Epithelial cell of proximal tubule (primary cell): Measurements from ENCODE around the gene TMEM204. TPM values are rescaled to one million over a fixed set of nuclear protein-coding genes. Genes with fewer than 3 reads are reported as not detected.

Experiments used
- DNase-seq: peaks from one replicate; pipeline ENCODE4 v3.0.0-alpha.2; 2011; ENCODE audit warnings: low read depth
- H3K4me3 ChIP-seq: 2 replicates; pipeline ENCODE4 v1.5.1; 2011; ENCODE audit warnings: low read depth, mild to moderate bottlenecking, low read length
- CTCF ChIP-seq: conservative IDR thresholded peaks from 2 replicates; pipeline ENCODE4 v1.5.1; 2012; ENCODE audit warnings: low read depth, mild to moderate bottlenecking, low read length
- total RNA-seq: library from RNA; depleted of rRNA; stranded (reverse); fragments of >200 nt; gene quantifications from 2 replicates; pipeline ENCODE4 v1.2.3, GENCODE V29; 2015

Gene TMEM204
- total RNA-seq, 1 donor from 2014 or later, result not detected

GRCh38 chr16:1602285-1602684 is 68.8 kb downstream of the TMEM204 start:
- no peak overlapping the region for H3K4me3 ChIP-seq
- DNase-seq, result no peak
- TF ChIP-seq CTCF, result no peak

Other genes starting within 250 kb of the TMEM204 start
- 97.0 and 112 TPM in 2 replicates for gene UBE2I, start 224.0 kb upstream of the TMEM204 start, total RNA-seq
- 1.5 and 3.9 TPM in 2 replicates for gene BAIAP3, start 200.0 kb upstream of the TMEM204 start, total RNA-seq
- 123 and 157 TPM in 2 replicates for gene TSR3, start 181.8 kb upstream of the TMEM204 start, total RNA-seq
- 38.3 and 63.9 TPM in 2 replicates for gene GNPTG, start 181.7 kb upstream of the TMEM204 start, total RNA-seq
- 11.3 and 20.1 TPM in 2 replicates for gene UNKL, start 119.0 kb upstream of the TMEM204 start, total RNA-seq
- 17.4 and 23.2 TPM in 2 replicates for gene UQCC4, start 112.9 kb upstream of the TMEM204 start, total RNA-seq
- gene PERCC1, start 102.6 kb upstream of the TMEM204 start, total RNA-seq, result not detected in 2 replicates
- gene CCDC154, start 89.1 kb upstream of the TMEM204 start, total RNA-seq, result not detected in 2 replicates
- gene CLCN7, start 58.6 kb upstream of the TMEM204 start, total RNA-seq, result 57.3 and 76.2 TPM in 2 replicates
- not detected in 2 replicates for gene PTX4, start 44.7 kb upstream of the TMEM204 start, total RNA-seq
- 33.5 and 45.9 TPM in 2 replicates for gene TELO2, start 40.3 kb upstream of the TMEM204 start, total RNA-seq
- gene IFT140, start 78.4 kb downstream of the TMEM204 start, total RNA-seq, result 4.6 and 12.5 TPM in 2 replicates
- 6.9 and 8.0 TPM in 2 replicates for gene CRAMP1, start 78.7 kb downstream of the TMEM204 start, total RNA-seq
- gene JPT2, start 144.6 kb downstream of the TMEM204 start, total RNA-seq, result 119 and 226 TPM in 2 replicates
- 22.0 and 37.5 TPM in 2 replicates for gene MAPK8IP3, start 172.5 kb downstream of the TMEM204 start, total RNA-seq
- 50.5 and 63.2 TPM in 2 replicates for gene NME3, start 237.9 kb downstream of the TMEM204 start, total RNA-seq
- 7.5 and 14.0 TPM in 2 replicates for gene EME2, start 239.1 kb downstream of the TMEM204 start, total RNA-seq
- gene MRPS34, start 239.5 kb downstream of the TMEM204 start, total RNA-seq, result 167 and 227 TPM in 2 replicates
- 35.0 and 57.9 TPM in 2 replicates for gene SPSB3, start 248.9 kb downstream of the TMEM204 start, total RNA-seq
- 111 and 138 TPM in 2 replicates for gene NUBP2, start 249.3 kb downstream of the TMEM204 start, total RNA-seq